Neural crest cell (in vitro differentiated cells): ENCODE data around the gene HGFAC. TPM values are rescaled to one million over a fixed set of nuclear protein-coding genes. Genes with fewer than 3 reads are reported as not detected.

ENCODE experiments used
- DNase-seq: peaks from one replicate; pipeline ENCODE4 v3.0.0; 2021; ENCODE audit warnings: low read depth, mixed read lengths, low spot score
- H3K27ac Mint-ChIP-seq: one replicate; pipeline ENCODE4 v1.8.0; 2021; ENCODE audit warnings: mild to moderate bottlenecking, mixed read lengths; ENCODE audit not compliant: unreplicated experiment
- H3K27me3 Mint-ChIP-seq: 2 replicates; pipeline ENCODE4 v1.8.0; 2021; ENCODE audit warnings: low read depth, mild to moderate bottlenecking, mixed read lengths
- H3K36me3 Mint-ChIP-seq: 2 replicates; pipeline ENCODE4 v1.8.0; 2021; ENCODE audit warnings: low read depth, mild to moderate bottlenecking, mixed read lengths
- H3K4me1 Mint-ChIP-seq: 2 replicates; pipeline ENCODE4 v1.8.0; 2021; ENCODE audit warnings: mixed read lengths
- H3K4me3 Mint-ChIP-seq: one replicate; pipeline ENCODE4 v1.8.0; 2021; ENCODE audit warnings: mild to moderate bottlenecking, mixed read lengths
- H3K9me3 Mint-ChIP-seq: 2 replicates; pipeline ENCODE4 v1.8.0; 2021; ENCODE audit warnings: mixed read lengths
- CTCF ChIP-seq: fragments of 200-600 bp; sonication (generic); conservative IDR thresholded peaks from 2 replicates; pipeline ENCODE4 v1.5.0; 2021; ENCODE audit warnings: antibody characterized with exemption, mild to moderate bottlenecking
- long read RNA-seq: library from polyadenylated mRNA; unstranded; transcript quantifications from one replicate; pipeline ENCODE4 v2.0.0, GENCODE V29; 2020
- total RNA-seq: library from RNA; stranded (reverse); gene quantifications from 2 replicates; pipeline ENCODE4 v1.2.1, GENCODE V29; 2021

HGFAC gene
- 1.3 and 1.6 TPM in 2 replicates for total RNA-seq
- long read RNA-seq = 0 reads

- no peaks in the 10 kb centered on the region for H3K27me3 Mint-ChIP-seq
- H3K9me3 Mint-ChIP-seq = no peaks in the 10 kb centered on the region
- no peaks in the 10 kb centered on the region for H3K4me1 Mint-ChIP-seq
- DNase-seq = no peak
- no peaks in the 10 kb centered on the region for H3K36me3 Mint-ChIP-seq
- no peak within 1 kb of the TSS for H3K27ac Mint-ChIP-seq
- no peak for TF ChIP-seq CTCF
- no peak within 1 kb of the TSS for H3K4me3 Mint-ChIP-seq
Observed at GRCh38 chr4:3441501-3442459, at the start of gene HGFAC. HGFAC (plus strand) TSS chr4:3441968; CDS start chr4:3442002, 34 bp downstream.

GRCh38 chr4:3392321-3392720 lies 49.4 kb upstream of the HGFAC start:
- no peak for DNase-seq
- peak overlapping the region; percentile 81 for H3K27ac Mint-ChIP-seq
- peaks cover 40% of the 10 kb centered on the region for H3K4me1 Mint-ChIP-seq

GRCh38 chr4:3393171-3393570 lies 48.6 kb upstream of the HGFAC start:
- H3K27ac Mint-ChIP-seq = no peak overlapping the region
- no peaks in the 10 kb centered on the region for H3K27me3 Mint-ChIP-seq
- no peak for TF ChIP-seq CTCF
- H3K4me3 Mint-ChIP-seq = no peak overlapping the region
- peaks cover 15% of the 10 kb centered on the region for H3K36me3 Mint-ChIP-seq
- peaks cover 10% of the 10 kb centered on the region for H3K9me3 Mint-ChIP-seq
- no peak for DNase-seq
- H3K4me1 Mint-ChIP-seq = peaks cover 31% of the 10 kb centered on the region

More at GRCh38 chr4:3392321-3392720, 49.4 kb upstream of the HGFAC start:
- Mint-ChIP-seq H3K27me3 (no peaks in the 10 kb centered on the region), H3K4me3 (no peak overlapping the region), H3K36me3 (peaks cover 14% of the 10 kb centered on the region), H3K9me3 (peaks cover 10% of the 10 kb centered on the region)
- TF ChIP-seq CTCF = no peak

GRCh38 chr4:3396600-3396999 lies 45.2 kb upstream of the HGFAC start:
- peaks cover 17% of the 10 kb centered on the region for H3K36me3 Mint-ChIP-seq
- no peak for TF ChIP-seq CTCF
- peaks cover 15% of the 10 kb centered on the region for H3K4me1 Mint-ChIP-seq
- no peak for DNase-seq
- H3K4me3 Mint-ChIP-seq = no peak overlapping the region
- H3K27me3 Mint-ChIP-seq = no peaks in the 10 kb centered on the region
- H3K27ac Mint-ChIP-seq = no peak overlapping the region
- peaks cover 10% of the 10 kb centered on the region for H3K9me3 Mint-ChIP-seq

GRCh38 chr4:3397128-3397527 lies 44.6 kb upstream of the HGFAC start:
- Mint-ChIP-seq H3K9me3 (peaks cover 10% of the 10 kb centered on the region), H3K4me1 (peaks cover 12% of the 10 kb centered on the region), H3K4me3 (no peak overlapping the region), H3K36me3 (peaks cover 17% of the 10 kb centered on the region), H3K27me3 (no peaks in the 10 kb centered on the region), H3K27ac (peak overlapping the region; percentile 53)
- DNase-seq = no peak
- no peak for TF ChIP-seq CTCF
